HepG2 (cell line): ENCODE data around the gene HOXC11.

Source experiments
- ARID2 ChIP-seq: sonication (generic); formaldehyde crosslinking; IDR thresholded peaks from 2 replicates; pipeline ENCODE4 v1.8.1; 2022; ENCODE audit warnings: mild to moderate bottlenecking, missing genetic modification reagents, borderline replicate concordance
- CTCF ChIP-seq: sonication (generic); formaldehyde crosslinking; IDR thresholded peaks from 2 replicates; pipeline ENCODE4 v1.5.0; 2020; ENCODE audit warnings: mild to moderate bottlenecking, missing genetic modification reagents, moderate library complexity
- EP300 ChIP-seq, 3 experiments: sonication (generic) in 1 of 3; formaldehyde crosslinking in 1 of 3; IDR thresholded peaks; 2 replicates each; pipeline versions ENCODE4 v1.5.1 to v1.6.1; 2011 to 2020; ENCODE audit warnings: low read depth in 2 of 3, low read length in 2 of 3, borderline replicate concordance in 1 of 3, improper control_type of control experiment in 1 of 3, mild to moderate bottlenecking in 1 of 3, missing genetic modification reagents in 1 of 3, moderate library complexity in 1 of 3
- HIVEP1 ChIP-seq: sonication (generic); formaldehyde crosslinking; IDR thresholded peaks from 2 replicates; pipeline ENCODE4 v1.4.0; 2020; ENCODE audit warnings: mild to moderate bottlenecking, missing genetic modification reagents
- MXI1 ChIP-seq: IDR thresholded peaks from 3 replicates; pipeline ENCODE4 v1.6.1; 2012; ENCODE audit warnings: low read depth, low read length, inconsistent platforms, borderline replicate concordance
- POLR2A ChIP-seq, 2 experiments: IDR thresholded peaks; 2 replicates each; pipeline ENCODE4 v1.6.1; 2011; ENCODE audit warnings: low read depth in 2 of 2, low read length in 2 of 2, mild to moderate bottlenecking in 1 of 2, moderate library complexity in 1 of 2; ENCODE audit not compliant: insufficient read depth in 1 of 2
- SETDB1 ChIP-seq: sonication (generic); formaldehyde crosslinking; IDR thresholded peaks from 2 replicates; pipeline ENCODE4 v1.5.1; 2020; ENCODE audit warnings: missing genetic modification reagents, mild to moderate bottlenecking, borderline replicate concordance
- SMC3 ChIP-seq: IDR thresholded peaks from 2 replicates; pipeline ENCODE4 v1.6.1; 2011; ENCODE audit warnings: low read length, improper control_type of control experiment
- SOX13 ChIP-seq, 3 experiments: fragments of 450-650 bp in 1 of 3; sonication (generic) in 1 of 3; formaldehyde crosslinking in 1 of 3; IDR thresholded peaks in 2 of 3; conservative IDR thresholded peaks in 1 of 3; 2 replicates each; pipeline versions ENCODE4 v1.5.0 to v1.6.1; 2016 to 2020; ENCODE audit warnings: antibody characterized with exemption in 1 of 3, mild to moderate bottlenecking in 1 of 3, missing compliant biosample characterization in 1 of 3, missing genetic modification reagents in 1 of 3, moderate library complexity in 1 of 3
- YEATS4 ChIP-seq: sonication (generic); formaldehyde crosslinking; IDR thresholded peaks from 2 replicates; pipeline ENCODE4 v1.4.0; 2020; ENCODE audit warnings: missing genetic modification reagents, borderline replicate concordance
- ZBTB33 ChIP-seq: sonication (generic); formaldehyde crosslinking; IDR thresholded peaks from 2 replicates; pipeline ENCODE4 v1.4.0; 2020; ENCODE audit warnings: missing genetic modification reagents
- ZBTB7A ChIP-seq: sonication (generic); formaldehyde crosslinking; IDR thresholded peaks from 2 replicates; pipeline ENCODE4 v1.8.0; 2022; ENCODE audit warnings: mild to moderate bottlenecking, missing genetic modification reagents
- TF ChIP-seq, protein P1 (sequence below): sonication (generic); formaldehyde crosslinking; IDR thresholded peaks from 2 replicates; pipeline ENCODE4 v1.9.0; 2021; ENCODE audit warnings: missing genetic modification reagents, borderline replicate concordance

DNA sequence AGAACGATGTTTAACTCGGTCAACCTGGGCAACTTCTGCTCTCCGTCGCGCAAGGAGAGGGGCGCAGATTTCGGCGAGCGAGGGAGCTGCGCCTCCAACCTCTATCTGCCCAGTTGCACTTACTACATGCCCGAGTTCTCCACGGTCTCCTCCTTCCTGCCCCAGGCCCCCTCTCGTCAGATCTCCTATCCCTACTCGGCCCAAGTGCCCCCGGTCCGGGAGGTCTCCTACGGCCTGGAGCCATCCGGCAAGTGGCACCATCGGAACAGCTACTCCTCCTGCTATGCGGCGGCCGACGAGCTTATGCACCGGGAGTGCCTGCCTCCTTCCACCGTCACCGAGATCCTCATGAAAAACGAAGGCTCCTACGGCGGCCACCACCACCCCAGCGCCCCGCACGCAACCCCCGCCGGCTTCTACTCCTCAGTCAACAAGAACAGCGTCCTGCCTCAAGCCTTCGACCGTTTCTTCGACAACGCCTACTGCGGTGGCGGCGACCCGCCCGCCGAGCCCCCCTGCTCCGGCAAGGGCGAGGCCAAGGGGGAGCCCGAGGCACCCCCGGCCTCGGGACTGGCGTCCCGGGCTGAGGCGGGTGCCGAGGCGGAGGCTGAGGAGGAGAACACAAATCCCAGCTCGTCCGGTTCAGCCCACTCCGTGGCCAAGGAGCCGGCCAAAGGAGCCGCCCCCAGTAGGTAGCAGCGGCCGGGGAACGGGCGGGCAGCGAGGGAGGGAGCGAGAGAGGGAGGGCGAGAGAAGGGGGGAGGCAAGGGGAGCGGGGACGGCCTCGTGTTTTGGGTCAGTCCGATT, 513 bp downstream of the HOXC11 start:
- TF ChIP-seq ZBTB33 (CRISPR knock-in tag) (no peak), ARID2 (CRISPR knock-in tag) (no peak), YEATS4 (no peak), ZBTB7A (no peak), SETDB1 (no peak), SMC3 (no peak), HIVEP1 (CRISPR knock-in tag) (no peak), CTCF (CRISPR knock-in tag) (no peak), MXI1 (no peak), POLR2A (IDR thresholded peaks at IDR 0.05; ENCODE audit: insufficient read depth in 1 of 2, low read depth in 2 of 2, low read length in 2 of 2) (no peak), EP300 (IDR thresholded peaks at IDR 0.05; ENCODE audit: low read depth in 2 of 2, low read length in 2 of 2) (no peak), EP300 (CRISPR knock-in tag; IDR thresholded peaks at IDR 0.05; ENCODE audit: borderline replicate concordance) (no peak), SOX13 (IDR thresholded peaks at IDR 0.05) (no peak), SOX13 (CRISPR knock-in tag; conservative IDR thresholded peaks at IDR 0.05 in 1 of 2, IDR thresholded peaks at IDR 0.05 in 1 of 2) (no peak)
- TF ChIP-seq, protein P1, sequence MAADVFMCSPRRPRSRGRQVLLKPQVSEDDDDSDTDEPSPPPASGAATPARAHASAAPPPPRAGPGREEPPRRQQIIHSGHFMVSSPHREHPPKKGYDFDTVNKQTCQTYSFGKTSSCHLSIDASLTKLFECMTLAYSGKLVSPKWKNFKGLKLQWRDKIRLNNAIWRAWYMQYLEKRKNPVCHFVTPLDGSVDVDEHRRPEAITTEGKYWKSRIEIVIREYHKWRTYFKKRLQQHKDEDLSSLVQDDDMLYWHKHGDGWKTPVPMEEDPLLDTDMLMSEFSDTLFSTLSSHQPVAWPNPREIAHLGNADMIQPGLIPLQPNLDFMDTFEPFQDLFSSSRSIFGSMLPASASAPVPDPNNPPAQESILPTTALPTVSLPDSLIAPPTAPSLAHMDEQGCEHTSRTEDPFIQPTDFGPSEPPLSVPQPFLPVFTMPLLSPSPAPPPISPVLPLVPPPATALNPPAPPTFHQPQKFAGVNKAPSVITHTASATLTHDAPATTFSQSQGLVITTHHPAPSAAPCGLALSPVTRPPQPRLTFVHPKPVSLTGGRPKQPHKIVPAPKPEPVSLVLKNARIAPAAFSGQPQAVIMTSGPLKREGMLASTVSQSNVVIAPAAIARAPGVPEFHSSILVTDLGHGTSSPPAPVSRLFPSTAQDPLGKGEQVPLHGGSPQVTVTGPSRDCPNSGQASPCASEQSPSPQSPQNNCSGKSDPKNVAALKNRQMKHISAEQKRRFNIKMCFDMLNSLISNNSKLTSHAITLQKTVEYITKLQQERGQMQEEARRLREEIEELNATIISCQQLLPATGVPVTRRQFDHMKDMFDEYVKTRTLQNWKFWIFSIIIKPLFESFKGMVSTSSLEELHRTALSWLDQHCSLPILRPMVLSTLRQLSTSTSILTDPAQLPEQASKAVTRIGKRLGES (CRISPR knock-in tag): no peak
